GM18505 (cell line): ENCODE measurements around the gene IMPACT.

Experiments used
- ATAC-seq: cut with Tn5 transposase; IDR thresholded peaks from one replicate; pipeline ENCODE4 v1.9.1; 2021; ENCODE audit not compliant: unreplicated experiment
- POLR2A ChIP-seq: IDR thresholded peaks from 4 replicates; pipeline ENCODE4 v1.6.1; 2011; ENCODE audit warnings: borderline replicate concordance; ENCODE audit not compliant: insufficient read depth, insufficient read length; ENCODE audit errors: extremely low read depth

The IMPACT gene

GRCh38 chr18:24446953-24447538 is 20.6 kb downstream of the IMPACT start:
- no peak for ATAC-seq
- no peak for TF ChIP-seq POLR2A

- no peak for TF ChIP-seq POLR2A
- ATAC-seq, result no peak
Measured at GRCh38 chr18:24447961-24448360, 21.5 kb downstream of the IMPACT start.

GRCh38 chr18:24456549-24456948 is 30.1 kb downstream of the IMPACT start:
- ATAC-seq, result no peak
- no peak for TF ChIP-seq POLR2A

GRCh38 chr18:24459772-24460171 is 33.3 kb downstream of the IMPACT start:
- TF ChIP-seq POLR2A, result no peak
- ATAC-seq, result no peak

GRCh38 chr18:24460388-24460787 is 33.9 kb downstream of the IMPACT start, which contains the start of gene HRH4:
Gene HRH4, plus strand, starts transcription at chr18:24460637. Its CDS starts 92 bp downstream, at chr18:24460729.
- no peak for ATAC-seq
- TF ChIP-seq POLR2A, result no peak

GRCh38 chr18:24461996-24462395 is 35.5 kb downstream of the IMPACT start:
- TF ChIP-seq POLR2A, result no peak
- no peak for ATAC-seq

- no peak for TF ChIP-seq POLR2A
Measured at GRCh38 chr18:24462838-24463775, 36.6 kb downstream of the IMPACT start.

GRCh38 chr18:24465486-24465885 is 39.0 kb downstream of the IMPACT start:
- no peak for TF ChIP-seq POLR2A
- no peak for ATAC-seq

More at GRCh38 chr18:24462838-24463775, 36.6 kb downstream of the IMPACT start:
- ATAC-seq, result no peak

GRCh38 chr18:24466771-24467170 is 40.3 kb downstream of the IMPACT start:
- no peak for ATAC-seq
- TF ChIP-seq POLR2A, result no peak

- TF ChIP-seq POLR2A, result no peak
- ATAC-seq, result no peak
Measured at GRCh38 chr18:24470022-24470618, 43.6 kb downstream of the IMPACT start.

- ATAC-seq, result no peak
- TF ChIP-seq POLR2A, result no peak
Measured at GRCh38 chr18:24470805-24471204, 44.3 kb downstream of the IMPACT start.

GRCh38 chr18:24472591-24472990 is 46.1 kb downstream of the IMPACT start:
- ATAC-seq, result no peak
- TF ChIP-seq POLR2A, result no peak

GRCh38 chr18:24474406-24474805 is 47.9 kb downstream of the IMPACT start:
- ATAC-seq, result no peak
- TF ChIP-seq POLR2A, result no peak

GRCh38 chr18:24475926-24476589 is 49.6 kb downstream of the IMPACT start:
- ATAC-seq, result no peak
- TF ChIP-seq POLR2A, result no peak

GRCh38 chr18:24479371-24479770 is 52.9 kb downstream of the IMPACT start:
- TF ChIP-seq POLR2A, result no peak
- ATAC-seq, result no peak
